GM10266 (cell line): ENCODE measurements around the gene ACSF2.

ENCODE experiments used
- DNase-seq: peaks from one replicate; pipeline ENCODE4 v3.0.0; 2012; ENCODE audit errors: extremely low spot score
- CTCF ChIP-seq: IDR thresholded peaks from 2 replicates; pipeline ENCODE4 v1.5.1; 2012; ENCODE audit warnings: mild to moderate bottlenecking, low read depth; ENCODE audit not compliant: control insufficient read depth, insufficient read depth; ENCODE audit errors: missing control alignments

Gene ACSF2

GRCh38 chr17:50505591-50506130, 79.6 kb downstream of the ACSF2 start:
- no peak for TF ChIP-seq CTCF
- DNase-seq = no peak

- DNase-seq = no peak
- no peak for TF ChIP-seq CTCF
Measured at GRCh38 chr17:50506298-50506697, 80.3 kb downstream of the ACSF2 start.

GRCh38 chr17:50507871-50508572, 82.0 kb downstream of the ACSF2 start, which contains the start of gene MYCBPAP:
TSS of gene MYCBPAP (plus strand) at chr17:50508439. CDS start at chr17:50508675, 236 bp downstream.
- peak; percentile 47 for TF ChIP-seq CTCF
- peak; percentile 88 for DNase-seq

- TF ChIP-seq CTCF = no peak
- no peak for DNase-seq
Measured at GRCh38 chr17:50508573-50509460, 82.8 kb downstream of the ACSF2 start.

GRCh38 chr17:50511058-50511457, 85.0 kb downstream of the ACSF2 start:
- TF ChIP-seq CTCF = no peak
- peak; percentile 88 for DNase-seq

- no peak for TF ChIP-seq CTCF
- no peak for DNase-seq
Measured at GRCh38 chr17:50513495-50513894, 87.5 kb downstream of the ACSF2 start.
